Activated effector memory CD4-positive, alpha-beta T cell treated with anti-CD3 and anti-CD28 coated beads, Interleukin-2, amount 50 U/mL, for 16 hours (primary cell): ENCODE measurements around the gene PECR.

Experiments used
- DNase-seq: peaks from one replicate; pipeline ENCODE4 v3.0.0-alpha.2; 2020

PECR gene

GRCh38 chr2:216081487-216082116, at the start of gene PECR, which contains the start of gene TMEM169:
TSS of gene PECR (minus strand) at chr2:216081809. CDS start at chr2:216081741, 68 bp downstream.
TSS of gene TMEM169 (plus strand) at chr2:216081919. CDS start at chr2:216095964, 14,045 bp downstream.
- peak; percentile 92 for DNase-seq

- no peak for DNase-seq
Measured at GRCh38 chr2:216130346-216130971, 48.9 kb upstream of the PECR start.

GRCh38 chr2:216126943-216127342, 45.3 kb upstream of the PECR start:
- DNase-seq = no peak

- DNase-seq = no peak
Measured at GRCh38 chr2:216121255-216121654, 39.6 kb upstream of the PECR start.

GRCh38 chr2:216119986-216120385, 38.4 kb upstream of the PECR start:
- DNase-seq = no peak

- no peak for DNase-seq
Measured at GRCh38 chr2:216119146-216119545, 37.5 kb upstream of the PECR start.

- no peak for DNase-seq
Measured at GRCh38 chr2:216118474-216118873, 36.9 kb upstream of the PECR start.

GRCh38 chr2:216117561-216118340, 36.1 kb upstream of the PECR start:
- DNase-seq = no peak

- DNase-seq = no peak
Measured at GRCh38 chr2:216116418-216116817, 34.8 kb upstream of the PECR start.

GRCh38 chr2:216114714-216115531, 33.3 kb upstream of the PECR start:
- peak; percentile 98 for DNase-seq

- no peak for DNase-seq
Measured at GRCh38 chr2:216114382-216114713, 32.7 kb upstream of the PECR start.

- no peak for DNase-seq
Measured at GRCh38 chr2:216113572-216113971, 32.0 kb upstream of the PECR start.

- DNase-seq = no peak
Measured at GRCh38 chr2:216112926-216113325, 31.3 kb upstream of the PECR start.

- no peak for DNase-seq
Measured at GRCh38 chr2:216111122-216111521, 29.5 kb upstream of the PECR start.

- DNase-seq = no peak
Measured at GRCh38 chr2:216110620-216111019, 29.0 kb upstream of the PECR start.

- DNase-seq = no peak
Measured at GRCh38 chr2:216109962-216110614, 28.5 kb upstream of the PECR start.

- peak; percentile 99 for DNase-seq
Measured at GRCh38 chr2:216108967-216109921, 27.6 kb upstream of the PECR start, which contains the start of gene XRCC5. TSS of gene XRCC5 (plus strand) at chr2:216109348. CDS start at chr2:216109437, 89 bp downstream.

GRCh38 chr2:216108310-216108966, 26.8 kb upstream of the PECR start:
- no peak for DNase-seq

GRCh38 chr2:216107760-216108159, 26.2 kb upstream of the PECR start:
- DNase-seq = no peak

GRCh38 chr2:216107320-216107719, 25.7 kb upstream of the PECR start:
- DNase-seq = no peak

- no peak for DNase-seq
Measured at GRCh38 chr2:216104691-216105090, 23.1 kb upstream of the PECR start.
